D721Med (cell line): Measurements from ENCODE around the gene GALNT2.

Experiments used
- DNase-seq: peaks from one replicate; pipeline ENCODE4 v3.0.0; 2011; ENCODE audit warnings: low spot score; ENCODE audit not compliant: insufficient read length
- FAIRE-seq: peaks from 2 replicates; lab custom pipeline; 2011; peaks lifted over from hg19 to GRCh38; lab: Jason Lieb, UNC
- TF ChIP-seq, protein P1 (sequence below): IDR thresholded peaks from 2 replicates; pipeline ENCODE4 v1.5.1; 2012; ENCODE audit warnings: mild to moderate bottlenecking, control low read depth; ENCODE audit not compliant: insufficient read depth; ENCODE audit errors: missing control alignments

GALNT2 gene

DNA sequence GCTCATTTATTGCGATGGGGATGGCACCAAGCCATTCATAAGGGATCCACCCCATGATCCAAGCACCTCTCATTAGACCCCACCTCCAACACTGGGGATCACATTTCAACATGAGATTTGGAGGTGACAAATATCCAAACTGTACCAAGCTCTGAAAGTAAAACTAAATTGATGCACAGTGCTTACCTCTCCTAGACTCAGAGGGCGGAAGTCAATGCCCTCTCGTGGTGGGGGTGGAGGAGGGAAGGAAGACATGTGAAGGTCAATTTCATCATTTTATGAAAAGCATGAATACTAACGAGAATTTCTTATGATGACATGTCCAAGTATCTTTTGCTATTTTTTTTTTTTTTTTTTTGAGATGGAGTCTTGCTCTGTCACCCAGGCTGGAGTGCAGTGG lies 239.1 kb downstream of the GALNT2 start:
- TF ChIP-seq, protein P1, sequence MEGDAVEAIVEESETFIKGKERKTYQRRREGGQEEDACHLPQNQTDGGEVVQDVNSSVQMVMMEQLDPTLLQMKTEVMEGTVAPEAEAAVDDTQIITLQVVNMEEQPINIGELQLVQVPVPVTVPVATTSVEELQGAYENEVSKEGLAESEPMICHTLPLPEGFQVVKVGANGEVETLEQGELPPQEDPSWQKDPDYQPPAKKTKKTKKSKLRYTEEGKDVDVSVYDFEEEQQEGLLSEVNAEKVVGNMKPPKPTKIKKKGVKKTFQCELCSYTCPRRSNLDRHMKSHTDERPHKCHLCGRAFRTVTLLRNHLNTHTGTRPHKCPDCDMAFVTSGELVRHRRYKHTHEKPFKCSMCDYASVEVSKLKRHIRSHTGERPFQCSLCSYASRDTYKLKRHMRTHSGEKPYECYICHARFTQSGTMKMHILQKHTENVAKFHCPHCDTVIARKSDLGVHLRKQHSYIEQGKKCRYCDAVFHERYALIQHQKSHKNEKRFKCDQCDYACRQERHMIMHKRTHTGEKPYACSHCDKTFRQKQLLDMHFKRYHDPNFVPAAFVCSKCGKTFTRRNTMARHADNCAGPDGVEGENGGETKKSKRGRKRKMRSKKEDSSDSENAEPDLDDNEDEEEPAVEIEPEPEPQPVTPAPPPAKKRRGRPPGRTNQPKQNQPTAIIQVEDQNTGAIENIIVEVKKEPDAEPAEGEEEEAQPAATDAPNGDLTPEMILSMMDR = no peak
- no peak for DNase-seq
- no peak for FAIRE-seq

DNA sequence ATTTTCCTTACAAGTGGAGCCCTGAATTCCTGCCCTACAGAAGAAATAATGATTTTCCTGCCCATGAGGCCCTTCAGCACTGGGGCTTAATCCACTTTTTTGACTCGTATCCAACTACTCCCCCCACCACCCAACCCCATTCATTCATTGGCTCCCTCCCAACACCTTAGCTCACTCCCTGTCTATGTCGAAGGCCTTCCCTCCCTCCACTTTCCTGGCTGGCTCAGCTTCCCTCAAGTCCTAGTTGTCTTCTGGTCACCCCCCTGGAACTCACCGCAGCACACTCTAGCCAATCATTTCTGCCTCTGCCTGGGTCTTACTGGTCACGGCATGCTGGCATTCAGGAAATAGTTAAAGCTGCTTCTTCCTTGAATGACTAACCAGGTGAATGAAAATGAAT lies 240.2 kb downstream of the GALNT2 start:
- TF ChIP-seq, protein P1 = no peak
- FAIRE-seq (no peak), DNase-seq (no peak)

DNA sequence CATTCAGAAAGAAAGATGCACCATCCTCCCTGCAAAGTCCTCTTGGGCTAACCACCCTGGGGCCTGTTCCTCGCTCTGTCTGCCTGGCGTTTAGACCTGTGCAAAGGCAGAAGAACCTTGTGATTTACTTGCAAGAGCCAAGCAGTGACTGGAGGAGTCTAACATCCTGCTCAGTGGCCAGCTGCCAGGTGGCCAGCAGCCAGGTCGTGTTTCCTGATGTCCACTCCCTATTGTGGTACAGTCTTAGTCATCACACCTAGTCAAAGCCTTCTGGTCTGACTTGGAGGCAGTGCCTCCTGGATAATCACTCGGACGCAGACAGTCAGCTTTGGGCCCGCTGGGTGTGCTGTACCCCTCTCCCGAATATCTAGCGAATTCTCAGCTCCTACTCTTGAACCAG lies 241.0 kb downstream of the GALNT2 start:
- DNase-seq (no peak), FAIRE-seq (no peak)
- TF ChIP-seq, protein P1 = no peak

DNA sequence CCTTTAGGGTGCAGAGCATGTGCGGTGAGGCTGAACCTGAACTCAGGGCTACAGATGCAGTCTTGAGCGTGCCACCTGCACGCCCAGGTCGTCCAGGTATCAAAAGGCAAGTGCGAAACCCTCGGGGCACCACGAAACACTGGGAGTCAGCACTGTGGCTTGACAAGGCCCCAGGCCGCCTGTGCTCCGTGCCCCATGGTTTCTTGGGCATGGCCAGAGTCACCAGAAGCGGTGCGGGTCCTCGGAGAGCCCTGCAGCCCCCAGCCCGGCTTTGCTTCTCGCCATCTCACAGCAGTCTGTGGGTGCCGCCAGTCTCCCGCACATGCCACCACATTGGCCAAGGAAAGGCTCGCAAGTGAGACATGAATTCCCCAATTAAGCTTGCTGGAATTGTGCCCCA lies 241.8 kb downstream of the GALNT2 start:
- TF ChIP-seq, protein P1 = no peak
- FAIRE-seq = no peak
- no peak for DNase-seq

DNA sequence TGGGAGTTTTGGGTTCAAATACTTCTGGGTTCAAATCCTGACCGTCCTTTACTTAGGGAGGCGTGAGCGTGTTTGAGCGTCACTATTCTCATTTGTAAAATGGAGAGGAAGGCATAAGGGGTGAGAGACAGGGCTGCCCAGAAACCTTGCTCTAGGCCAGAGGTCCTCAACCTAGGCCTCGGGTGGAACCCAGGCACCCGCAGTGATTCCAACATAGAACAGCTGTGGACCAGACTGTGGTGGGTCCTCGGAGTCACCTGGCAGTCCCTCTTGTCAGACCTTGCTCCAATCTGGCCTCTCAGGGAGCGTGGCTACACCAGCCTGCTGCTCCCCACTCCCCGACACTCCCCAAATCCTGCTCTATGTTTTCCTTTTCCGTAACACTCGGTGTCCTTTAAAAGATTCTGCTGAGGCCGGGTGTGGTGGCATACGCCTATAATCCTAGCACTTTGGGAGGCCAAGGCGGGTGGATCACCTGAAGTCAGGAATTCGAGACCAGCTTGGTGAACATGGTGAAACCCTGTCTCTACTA lies 242.7 kb downstream of the GALNT2 start:
- DNase-seq = no peak
- no peak for FAIRE-seq
- TF ChIP-seq, protein P1 = no peak

DNA sequence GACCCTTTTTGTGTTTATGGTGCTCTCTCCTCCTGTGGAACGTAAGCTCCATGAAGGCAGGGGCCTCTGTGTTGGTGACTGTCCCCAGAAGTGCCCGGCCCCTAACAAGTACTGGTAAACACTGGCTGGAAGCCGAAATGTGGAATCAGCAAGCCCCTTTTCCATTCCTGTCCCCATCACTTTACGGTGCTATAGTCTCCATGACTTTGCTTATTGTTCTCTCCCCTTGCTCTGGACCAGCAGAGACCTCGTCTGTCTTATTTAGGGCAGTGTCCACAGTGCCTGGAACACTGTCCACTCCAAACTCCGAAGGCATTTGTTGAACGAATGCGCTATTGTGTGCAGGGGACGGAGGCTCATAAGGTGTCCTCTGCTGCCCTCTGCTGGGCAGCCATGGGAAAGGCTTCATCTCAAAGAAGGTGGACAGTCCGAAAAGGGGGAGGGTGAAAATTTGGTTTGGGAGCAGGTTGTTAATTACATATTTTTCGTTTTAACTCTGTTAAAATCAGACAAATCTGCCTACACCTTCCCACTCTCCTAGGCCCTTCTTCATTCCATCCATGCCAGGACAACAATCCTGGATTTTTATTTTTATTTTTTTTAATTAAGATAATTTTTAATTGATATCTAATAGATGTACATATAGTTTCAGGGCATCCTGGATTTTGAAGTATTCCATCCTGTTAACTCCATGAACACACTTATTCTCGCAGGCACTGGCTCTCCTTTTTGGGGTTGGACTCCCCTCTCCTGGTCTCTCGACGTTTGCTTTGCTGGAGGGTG lies 243.5 kb downstream of the GALNT2 start:
- FAIRE-seq (peak; percentile 92), DNase-seq (peak; percentile 94)
- TF ChIP-seq, protein P1 = peak; percentile 99

DNA sequence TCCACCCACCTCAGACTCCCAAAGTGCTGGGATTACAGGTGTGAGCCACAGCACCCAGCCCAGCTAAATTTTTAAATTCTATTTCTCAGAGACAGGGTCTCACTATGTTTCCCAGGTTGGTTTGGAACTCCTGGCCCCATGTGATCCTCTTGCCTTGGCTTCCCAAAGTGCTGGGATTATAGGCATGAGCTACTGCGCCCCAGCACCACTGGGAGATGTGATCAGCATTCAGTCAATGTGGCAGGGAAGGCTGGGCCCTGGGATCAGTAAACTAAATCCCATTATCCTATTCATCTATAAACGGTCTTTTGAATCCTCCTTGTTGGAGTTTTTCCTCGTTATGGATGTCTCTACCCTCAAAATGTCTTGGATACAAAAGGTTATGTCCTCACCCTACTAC lies 245.6 kb downstream of the GALNT2 start:
- TF ChIP-seq, protein P1 = no peak
- FAIRE-seq = no peak
- DNase-seq = no peak
